ENCODE results near the gene FGD3.

- TF ChIP-seq CTCF (IDR thresholded peaks at IDR 0.05) (no peak), POLR2AphosphoS5 (IDR thresholded peaks at IDR 0.05) (no peak), POLR2A (IDR thresholded peaks at IDR 0.05) (no peak)
Measured at GRCh38 chr9:93051680-93052089, 104.4 kb downstream of the FGD3 start.
